MM.1S (cell line): ENCODE data around the gene JUND.

Source experiments
- EZH2 ChIP-seq: fragments of 300-600 bp; sonication (generic); optimal IDR thresholded peaks from 2 replicates; pipeline ENCODE3; 2017; ENCODE audit warnings: low read depth, mild to moderate bottlenecking, antibody characterized with exemption, low read length, mixed read lengths
- EZH2phosphoT487 ChIP-seq: fragments of 300-600 bp; sonication (generic); IDR thresholded peaks from 2 replicates; pipeline ENCODE4 v1.6.1; 2018; ENCODE audit warnings: antibody characterized with exemption, low read length
- TF ChIP-seq, protein P1 (sequence below): fragments of 300-600 bp; sonication (generic); IDR thresholded peaks from 2 replicates; pipeline ENCODE4 v1.5.1; 2016; ENCODE audit warnings: antibody characterized with exemption, low read length, mixed read lengths

DNA sequence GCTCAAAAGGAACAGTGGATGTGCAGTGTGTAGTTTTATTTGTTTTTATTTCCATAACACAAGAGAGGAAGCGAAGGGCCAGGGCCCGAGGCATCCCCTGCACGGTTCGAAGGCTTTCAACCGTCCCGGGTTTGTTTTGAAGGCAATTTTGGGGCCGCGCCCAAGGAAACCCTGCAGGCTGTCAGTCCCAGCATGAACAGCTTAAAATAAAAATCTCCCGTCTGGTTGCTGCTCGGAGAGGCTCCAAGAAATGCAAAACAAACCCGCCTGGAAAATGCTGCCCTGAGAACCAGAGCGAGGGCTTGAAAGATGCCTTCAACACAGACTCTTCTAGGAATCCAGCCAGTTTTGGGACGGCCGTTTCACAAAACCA lies 25.5 kb upstream of the JUND start:
- TF ChIP-seq EZH2 (no peak), EZH2phosphoT487 (no peak)
- TF ChIP-seq, protein P1, sequence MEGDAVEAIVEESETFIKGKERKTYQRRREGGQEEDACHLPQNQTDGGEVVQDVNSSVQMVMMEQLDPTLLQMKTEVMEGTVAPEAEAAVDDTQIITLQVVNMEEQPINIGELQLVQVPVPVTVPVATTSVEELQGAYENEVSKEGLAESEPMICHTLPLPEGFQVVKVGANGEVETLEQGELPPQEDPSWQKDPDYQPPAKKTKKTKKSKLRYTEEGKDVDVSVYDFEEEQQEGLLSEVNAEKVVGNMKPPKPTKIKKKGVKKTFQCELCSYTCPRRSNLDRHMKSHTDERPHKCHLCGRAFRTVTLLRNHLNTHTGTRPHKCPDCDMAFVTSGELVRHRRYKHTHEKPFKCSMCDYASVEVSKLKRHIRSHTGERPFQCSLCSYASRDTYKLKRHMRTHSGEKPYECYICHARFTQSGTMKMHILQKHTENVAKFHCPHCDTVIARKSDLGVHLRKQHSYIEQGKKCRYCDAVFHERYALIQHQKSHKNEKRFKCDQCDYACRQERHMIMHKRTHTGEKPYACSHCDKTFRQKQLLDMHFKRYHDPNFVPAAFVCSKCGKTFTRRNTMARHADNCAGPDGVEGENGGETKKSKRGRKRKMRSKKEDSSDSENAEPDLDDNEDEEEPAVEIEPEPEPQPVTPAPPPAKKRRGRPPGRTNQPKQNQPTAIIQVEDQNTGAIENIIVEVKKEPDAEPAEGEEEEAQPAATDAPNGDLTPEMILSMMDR: no peak
